Uterus (tissue), 4 donors: Measurements from ENCODE around the gene MKX. TPM values are rescaled to one million over a fixed set of nuclear protein-coding genes. Genes with fewer than 3 reads are reported as not detected.

Experiments used
- DNase-seq, 2 donors: peaks; one replicate each; pipeline ENCODE4 v3.0.0-alpha.2; 2019 to 2020
- H3K27ac ChIP-seq, 2 donors: fragments of 200-600 bp; sonication (generic); 1 replicate in 1 of 2; 2 replicates in 1 of 2; pipeline ENCODE4 v1.5.1; 2016 to 2018
- H3K27me3 ChIP-seq, 2 donors: fragments of 200-600 bp; sonication (generic); one replicate each; pipeline ENCODE4 v1.5.1; 2018 to 2019; ENCODE audit warnings: control low read depth in 1 of 2
- H3K36me3 ChIP-seq, 2 donors: fragments of 200-600 bp; sonication (generic); one replicate each; pipeline ENCODE4 v1.5.1; 2019; ENCODE audit warnings: control low read depth in 1 of 2
- H3K4me1 ChIP-seq, 2 donors: fragments of 200-600 bp; sonication (generic); one replicate each; pipeline ENCODE4 v1.5.1; 2018 to 2019; ENCODE audit warnings: control low read depth in 1 of 2
- H3K4me3 ChIP-seq, 2 donors: fragments of 200-600 bp; sonication (generic); 1 replicate in 1 of 2; 2 replicates in 1 of 2; pipeline ENCODE4 v1.5.1; 2018 to 2019; ENCODE audit warnings: mild to moderate bottlenecking in 1 of 2
- H3K9me3 ChIP-seq, 2 donors: fragments of 200-600 bp; sonication (generic); one replicate each; pipeline ENCODE4 v1.5.1; 2019; ENCODE audit warnings: control low read depth in 1 of 2
- POLR2A ChIP-seq, 2 donors: fragments of 450-650 bp; IDR thresholded peaks; one replicate each; pipeline ENCODE4 v1.6.1; 2016; ENCODE audit warnings: antibody characterized with exemption in 2 of 2, mild to moderate bottlenecking in 1 of 2, moderate library complexity in 1 of 2
- intact Hi-C: fragments of 100-400 bp; cut with DNase I; formaldehyde crosslinking; loops from one replicate; pipeline ENCODE4 v1.15.1; 2023; ENCODE audit warnings: low total_unique reads
- total RNA-seq, 4 donors: library from RNA; depleted of rRNA in 3 of 4; stranded (reverse); fragments of >200 nt in 3 of 4; gene quantifications; one replicate each; pipeline versions ENCODE4 v1.1.0 to v1.2.4, GENCODE V29; 2014 to 2023
- TF ChIP-seq, protein P1 (sequence below), 4 experiments: fragments of 200-600 bp in 2 of 4; fragments of 450-650 bp in 2 of 4; sonication (generic) in 2 of 4; IDR thresholded peaks; one replicate each; pipeline ENCODE4 v1.5.1; 2016 to 2019; ENCODE audit warnings: antibody characterized with exemption in 4 of 4, mild to moderate bottlenecking in 2 of 4, moderate library complexity in 1 of 4
- donor health status: DM: yes; HTN: yes; CAD: no.

Gene MKX
- total RNA-seq, 4 donors from 2014 or later: 4.4 to 7.6 (median 5.4) TPM

GRCh38 chr10:27638071-27638750 is 107.4 kb downstream of the MKX start:
- no peaks in the 10 kb centered on the region for H3K27me3 ChIP-seq
- H3K4me1 ChIP-seq: no peaks in the 10 kb centered on the region
- no peaks in the 10 kb centered on the region for H3K9me3 ChIP-seq
- intact Hi-C loops: no loop called here
- TF ChIP-seq, protein P1, sequence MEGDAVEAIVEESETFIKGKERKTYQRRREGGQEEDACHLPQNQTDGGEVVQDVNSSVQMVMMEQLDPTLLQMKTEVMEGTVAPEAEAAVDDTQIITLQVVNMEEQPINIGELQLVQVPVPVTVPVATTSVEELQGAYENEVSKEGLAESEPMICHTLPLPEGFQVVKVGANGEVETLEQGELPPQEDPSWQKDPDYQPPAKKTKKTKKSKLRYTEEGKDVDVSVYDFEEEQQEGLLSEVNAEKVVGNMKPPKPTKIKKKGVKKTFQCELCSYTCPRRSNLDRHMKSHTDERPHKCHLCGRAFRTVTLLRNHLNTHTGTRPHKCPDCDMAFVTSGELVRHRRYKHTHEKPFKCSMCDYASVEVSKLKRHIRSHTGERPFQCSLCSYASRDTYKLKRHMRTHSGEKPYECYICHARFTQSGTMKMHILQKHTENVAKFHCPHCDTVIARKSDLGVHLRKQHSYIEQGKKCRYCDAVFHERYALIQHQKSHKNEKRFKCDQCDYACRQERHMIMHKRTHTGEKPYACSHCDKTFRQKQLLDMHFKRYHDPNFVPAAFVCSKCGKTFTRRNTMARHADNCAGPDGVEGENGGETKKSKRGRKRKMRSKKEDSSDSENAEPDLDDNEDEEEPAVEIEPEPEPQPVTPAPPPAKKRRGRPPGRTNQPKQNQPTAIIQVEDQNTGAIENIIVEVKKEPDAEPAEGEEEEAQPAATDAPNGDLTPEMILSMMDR (IDR thresholded peaks at IDR 0.05): no peak
- TF ChIP-seq POLR2A (IDR thresholded peaks at IDR 0.05): no peak
- H3K36me3 ChIP-seq: no peaks in the 10 kb centered on the region
- no peak overlapping the region for H3K4me3 ChIP-seq
- no peak for DNase-seq
- no peak overlapping the region for H3K27ac ChIP-seq

GRCh38 chr10:27637601-27638000 is 108.0 kb downstream of the MKX start:
- intact Hi-C loops: no loop called here
- no peaks in the 10 kb centered on the region for H3K9me3 ChIP-seq
- no peaks in the 10 kb centered on the region for H3K4me1 ChIP-seq
- H3K27me3 ChIP-seq: no peaks in the 10 kb centered on the region
- no peak overlapping the region for H3K4me3 ChIP-seq
- no peak overlapping the region for H3K27ac ChIP-seq
- no peaks in the 10 kb centered on the region for H3K36me3 ChIP-seq
- DNase-seq: no peak
- no peak for TF ChIP-seq POLR2A (IDR thresholded peaks at IDR 0.05)
- TF ChIP-seq, protein P1 (IDR thresholded peaks at IDR 0.05): no peak

DNA sequence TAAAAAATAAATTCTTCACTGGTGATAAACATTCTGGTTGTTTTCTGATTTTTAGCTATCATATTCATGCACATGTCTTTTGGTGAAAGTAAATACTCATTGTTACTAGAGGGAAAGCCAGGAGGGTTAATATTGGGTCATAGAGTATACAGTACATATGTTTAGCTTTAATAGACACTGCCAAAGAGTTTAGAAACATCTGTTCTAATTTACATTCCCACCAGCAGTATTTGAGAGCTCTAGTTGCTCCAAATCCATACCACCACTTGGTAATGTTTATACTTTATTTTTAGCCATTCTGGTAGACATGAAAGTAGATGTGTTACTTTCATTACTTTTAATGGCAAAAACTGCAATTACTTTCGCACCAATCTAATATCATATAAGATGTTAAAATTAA is 108.8 kb downstream of the MKX start:
- Histone ChIP-seq H3K9me3 (no peaks in the 10 kb centered on the region), H3K4me1 (no peaks in the 10 kb centered on the region), H3K27ac (no peak overlapping the region), H3K27me3 (no peaks in the 10 kb centered on the region), H3K36me3 (no peaks in the 10 kb centered on the region), H3K4me3 (no peak overlapping the region)
- intact Hi-C loops: no loop called here
- TF ChIP-seq, protein P1 (IDR thresholded peaks at IDR 0.05): no peak
- TF ChIP-seq POLR2A (IDR thresholded peaks at IDR 0.05): no peak
- DNase-seq: no peak

DNA sequence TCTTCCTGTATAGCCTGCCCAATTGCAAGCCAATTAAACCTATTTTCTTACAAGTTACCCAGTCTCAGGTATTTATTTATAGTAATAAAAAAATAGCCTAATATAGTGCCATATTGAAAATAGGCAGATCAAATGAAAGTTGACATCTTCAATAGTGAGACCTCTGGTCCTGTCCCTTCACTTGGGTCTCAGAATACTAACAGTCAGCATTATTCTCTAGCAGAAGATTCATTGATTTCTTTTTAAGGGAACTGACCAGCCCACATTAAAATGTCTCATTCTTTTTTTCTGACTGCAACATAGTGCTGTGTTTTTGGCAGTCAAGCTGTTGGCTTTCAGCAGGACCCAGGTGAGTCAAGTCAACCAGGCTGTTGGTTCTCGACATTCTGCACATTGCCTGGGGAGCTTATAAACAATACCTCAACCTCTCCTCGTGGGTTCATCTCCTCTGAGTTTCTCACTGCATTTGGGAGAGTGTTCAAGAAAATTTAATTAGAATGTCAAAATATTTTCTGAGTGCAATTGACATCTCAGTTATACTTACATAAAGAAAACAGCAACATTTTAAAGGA is 109.8 kb downstream of the MKX start:
- Histone ChIP-seq H3K9me3 (no peaks in the 10 kb centered on the region), H3K4me1 (no peaks in the 10 kb centered on the region), H3K27me3 (no peaks in the 10 kb centered on the region), H3K36me3 (no peaks in the 10 kb centered on the region), H3K4me3 (no peak overlapping the region), H3K27ac (peak overlapping the region in 1 of 2 donors; percentile 21)
- DNase-seq: no peak
- intact Hi-C loops: no loop called here
- no peak for TF ChIP-seq POLR2A (IDR thresholded peaks at IDR 0.05)
- TF ChIP-seq, protein P1 (IDR thresholded peaks at IDR 0.05): no peak

DNA sequence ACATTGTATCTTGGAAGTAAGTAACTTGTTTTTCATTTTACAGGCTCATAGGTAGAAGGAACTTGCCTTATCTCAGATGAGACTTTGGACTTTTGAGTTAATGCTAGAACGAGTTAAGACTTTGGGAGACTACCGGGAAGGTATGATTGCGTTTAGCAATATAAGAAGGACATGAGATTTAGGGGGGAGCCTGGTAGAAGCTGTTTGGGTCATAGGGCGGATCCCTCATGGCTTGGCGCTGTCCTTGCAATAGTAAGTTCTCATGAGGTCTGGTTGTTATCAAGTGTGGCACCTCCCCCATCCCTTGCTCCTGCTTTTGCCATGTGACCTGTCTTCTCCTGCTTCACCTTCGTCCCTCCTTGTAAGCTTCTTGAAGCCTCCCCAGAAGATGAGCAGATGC is 110.3 kb downstream of the MKX start:
- H3K4me3 ChIP-seq: no peak overlapping the region
- no peaks in the 10 kb centered on the region for H3K36me3 ChIP-seq
- TF ChIP-seq POLR2A (IDR thresholded peaks at IDR 0.05): no peak
- TF ChIP-seq, protein P1 (IDR thresholded peaks at IDR 0.05): no peak
- no peak for DNase-seq
- no peaks in the 10 kb centered on the region for H3K4me1 ChIP-seq
- intact Hi-C loops: no loop called here
- no peaks in the 10 kb centered on the region for H3K9me3 ChIP-seq
- peak overlapping the region in 1 of 2 donors; percentile 21 for H3K27ac ChIP-seq
- H3K27me3 ChIP-seq: no peaks in the 10 kb centered on the region
